ENCODE measurements around the gene CLDN9.

CLDN9 gene

GRCh38 chr16:3017794-3018506, 5.2 kb downstream of the CLDN9 start, which contains the start of gene CLDN6:
Gene CLDN6, minus strand, starts transcription at chr16:3018183. Its CDS starts 2,162 bp downstream, at chr16:3016021.
- no peak for DNase-seq (ENCODE audit: low read depth in 2 of 2)

DNA sequence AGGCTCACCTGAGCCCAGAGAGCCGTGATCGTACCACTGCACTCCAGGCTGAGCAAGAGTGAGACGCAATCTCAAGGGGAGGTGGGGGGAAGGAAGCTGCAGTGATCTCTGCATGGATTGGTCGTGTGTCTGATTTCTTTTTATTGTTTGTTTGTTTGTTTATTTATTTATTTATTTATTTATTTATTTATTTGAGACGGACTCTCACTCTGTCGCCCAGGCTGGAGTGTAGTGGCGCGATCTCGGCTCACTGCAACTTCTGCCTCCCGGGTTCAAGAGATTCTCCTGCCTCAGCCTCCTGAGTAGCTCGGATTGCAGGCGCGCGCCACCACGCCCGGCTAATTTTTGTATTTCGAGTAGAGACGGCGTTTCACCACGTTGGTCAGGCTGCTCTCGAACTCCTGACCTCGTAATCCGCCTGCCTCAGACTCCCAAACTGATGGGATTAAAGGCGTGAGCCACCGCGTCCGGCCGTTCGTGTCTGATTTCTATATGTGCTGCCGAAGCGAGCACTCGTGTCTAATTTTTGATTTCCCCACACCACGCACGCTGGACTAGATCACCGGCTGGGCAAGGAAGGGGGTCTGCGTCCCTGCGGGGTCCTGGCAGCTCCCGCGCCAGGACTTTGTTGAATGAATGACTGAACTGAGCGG, 7.0 kb downstream of the CLDN9 start:
- no peak for DNase-seq (ENCODE audit: low read depth in 2 of 2)

DNA sequence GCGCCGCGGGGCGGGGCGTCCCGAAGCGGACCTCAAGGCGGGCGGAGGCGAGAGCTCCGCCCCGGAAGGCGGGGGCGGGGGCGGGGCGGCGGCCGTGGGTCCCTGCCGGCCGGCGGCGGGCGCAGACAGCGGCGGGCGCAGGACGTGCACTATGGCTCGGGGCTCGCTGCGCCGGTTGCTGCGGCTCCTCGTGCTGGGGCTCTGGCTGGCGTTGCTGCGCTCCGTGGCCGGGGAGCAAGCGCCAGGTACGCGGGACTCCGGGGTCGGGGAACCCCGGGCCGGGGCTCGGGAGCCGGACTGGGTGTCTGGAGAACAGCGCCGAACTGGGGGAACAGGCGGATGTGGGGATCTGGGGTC, 7.5 kb downstream of the CLDN9 start, which contains the start of gene TNFRSF12A:
Gene TNFRSF12A, plus strand, starts transcription at position 122 of the 357 bp plus-strand sequence. Its CDS starts 30 bp downstream, at position 152.
- DNase-seq (ENCODE audit: low read depth in 2 of 2): peak in 1 of 2 donors; percentile 53

DNA sequence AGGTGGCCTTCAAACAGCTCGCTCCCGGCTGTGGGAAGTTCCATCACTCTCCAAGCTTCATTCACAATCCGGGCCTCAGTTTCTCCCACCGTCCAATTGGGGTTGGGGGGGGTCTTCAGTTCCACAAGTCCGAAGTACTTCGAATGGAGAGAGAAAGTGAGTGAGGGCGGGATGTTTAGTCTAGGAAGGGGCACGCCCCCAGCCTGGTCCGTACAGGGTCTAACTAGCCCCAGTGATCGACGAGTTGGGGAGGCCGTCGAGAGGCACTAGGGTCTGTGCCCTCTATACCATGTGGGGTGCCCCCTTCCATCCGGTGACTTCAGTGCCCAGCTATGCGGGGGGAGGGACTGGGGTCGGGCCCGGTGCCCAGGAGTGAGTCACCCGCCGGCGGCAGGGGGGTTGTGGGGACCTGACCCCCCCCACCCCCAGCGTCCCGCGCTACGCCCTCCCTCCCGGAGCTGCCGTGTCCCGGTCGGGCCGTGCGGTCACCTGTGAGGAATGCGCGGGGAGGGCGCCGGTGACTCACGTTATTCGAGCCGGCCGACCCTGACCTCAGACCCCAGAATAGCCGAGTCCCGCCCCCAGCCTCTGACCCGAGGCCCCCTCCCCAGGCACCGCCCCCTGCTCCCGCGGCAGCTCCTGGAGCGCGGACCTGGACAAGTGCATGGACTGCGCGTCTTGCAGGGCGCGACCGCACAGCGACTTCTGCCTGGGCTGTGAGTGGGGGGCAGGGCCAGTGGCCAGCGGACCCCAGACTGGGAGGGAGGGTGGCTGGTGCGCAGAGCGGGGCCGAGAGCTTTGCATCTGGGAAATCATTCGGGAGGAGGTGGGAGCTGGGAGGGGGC, 8.1 kb downstream of the CLDN9 start:
- DNase-seq (ENCODE audit: low read depth in 2 of 2): peak; percentile 52 to 62

DNA sequence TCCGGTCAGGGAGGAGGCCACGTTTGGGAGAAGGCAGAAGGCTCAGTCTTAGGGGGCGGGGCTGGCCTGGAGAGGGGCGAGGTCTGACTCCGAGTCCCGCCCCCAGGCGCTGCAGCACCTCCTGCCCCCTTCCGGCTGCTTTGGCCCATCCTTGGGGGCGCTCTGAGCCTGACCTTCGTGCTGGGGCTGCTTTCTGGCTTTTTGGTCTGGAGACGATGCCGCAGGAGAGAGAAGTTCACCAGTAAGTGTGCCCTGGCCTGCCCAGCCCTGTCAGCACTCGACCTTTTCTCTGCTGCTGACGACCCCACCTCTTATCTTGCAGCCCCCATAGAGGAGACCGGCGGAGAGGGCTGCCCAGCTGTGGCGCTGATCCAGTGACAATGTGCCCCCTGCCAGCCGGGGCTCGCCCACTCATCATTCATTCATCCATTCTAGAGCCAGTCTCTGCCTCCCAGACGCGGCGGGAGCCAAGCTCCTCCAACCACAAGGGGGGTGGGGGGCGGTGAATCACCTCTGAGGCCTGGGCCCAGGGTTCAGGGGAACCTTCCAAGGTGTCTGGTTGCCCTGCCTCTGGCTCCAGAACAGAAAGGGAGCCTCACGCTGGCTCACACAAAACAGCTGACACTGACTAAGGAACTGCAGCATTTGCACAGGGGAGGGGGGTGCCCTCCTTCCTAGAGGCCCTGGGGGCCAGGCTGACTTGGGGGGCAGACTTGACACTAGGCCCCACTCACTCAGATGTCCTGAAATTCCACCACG, 8.9 kb downstream of the CLDN9 start:
- DNase-seq (ENCODE audit: low read depth in 2 of 2): peak; percentile 69 to 83

GRCh38 chr16:3022208-3022683, 9.5 kb downstream of the CLDN9 start:
- DNase-seq (ENCODE audit: low read depth in 2 of 2): peak; percentile 79 to 88

DNA sequence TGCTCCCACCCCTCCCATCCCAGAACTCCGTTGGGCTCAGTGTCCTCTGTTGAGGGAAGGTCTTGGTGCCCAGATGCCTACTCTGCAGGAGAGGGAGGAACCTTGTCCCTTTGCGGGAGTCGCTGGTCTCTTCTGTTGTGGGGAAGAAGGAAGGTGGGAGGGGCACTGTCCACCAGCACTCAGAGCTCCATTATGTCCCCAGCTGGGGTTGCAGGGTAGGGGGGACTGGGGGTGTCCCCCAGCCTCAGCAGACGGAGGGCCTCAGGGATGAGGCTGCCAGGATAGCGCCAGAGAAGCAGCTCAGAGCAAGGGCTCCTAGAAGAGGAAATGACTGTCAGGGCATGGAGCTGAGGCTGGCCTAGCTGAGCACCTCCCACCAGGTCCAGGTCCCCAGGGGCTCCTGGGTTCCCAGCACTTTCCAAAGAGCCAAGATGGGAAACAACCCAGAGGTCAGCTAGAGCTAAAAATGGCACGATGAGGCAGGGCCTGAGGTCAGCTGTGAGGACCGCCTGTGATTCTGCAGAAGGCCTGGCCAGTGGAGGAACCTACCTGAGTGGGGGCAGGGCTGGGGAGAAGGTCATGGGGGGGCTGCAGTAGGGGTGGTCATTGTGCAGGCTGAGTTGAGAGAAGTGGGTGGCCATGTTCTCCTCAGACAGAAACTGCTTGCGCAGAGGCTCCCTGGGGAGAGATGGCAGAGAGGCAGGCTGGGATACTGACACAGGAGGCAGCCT, 10.1 kb downstream of the CLDN9 start:
- DNase-seq (ENCODE audit: low read depth in 2 of 2): no peak

- DNase-seq (ENCODE audit: low read depth in 2 of 2): no peak
Observed at GRCh38 chr16:3023415-3023668, 10.6 kb downstream of the CLDN9 start.

DNA sequence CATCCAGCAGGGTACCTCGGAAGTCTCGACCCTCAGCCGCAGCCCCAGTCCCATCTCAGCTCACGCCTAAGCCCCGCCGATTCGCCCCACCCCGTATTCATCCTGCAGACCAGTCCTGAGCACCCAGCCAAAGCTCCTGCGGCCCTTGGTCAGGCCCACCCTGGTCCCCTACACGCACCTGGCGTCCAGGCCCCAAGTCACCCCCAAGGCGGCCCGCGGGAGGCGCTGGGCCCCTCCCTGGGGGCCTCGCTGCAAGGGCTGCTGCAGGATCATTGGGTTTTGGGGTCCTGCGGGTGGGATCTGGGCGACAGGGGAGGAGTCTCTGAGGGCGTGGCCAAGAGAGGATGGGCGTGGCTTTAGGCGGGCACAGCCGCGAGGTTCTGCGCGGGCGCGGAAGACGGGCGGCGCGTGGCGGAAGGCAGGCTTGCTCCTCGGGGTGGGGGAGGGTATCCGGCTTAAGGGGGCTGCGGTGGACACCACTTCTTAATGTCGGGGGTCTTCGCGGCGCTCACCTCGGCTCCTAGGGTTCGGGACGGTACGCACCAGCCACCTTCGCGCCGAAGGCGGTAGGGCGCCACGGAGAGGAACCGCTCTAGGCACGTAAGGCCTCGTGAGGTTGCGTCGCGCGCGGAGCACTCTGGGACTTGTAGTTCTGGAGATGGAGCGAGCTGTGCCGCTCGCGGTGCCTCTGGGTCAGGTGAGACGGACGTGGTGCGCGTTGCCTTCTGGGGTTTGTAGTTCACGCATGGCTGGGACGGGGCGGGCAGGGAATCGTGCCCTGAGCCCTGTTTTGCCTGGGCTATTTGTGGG, 11.2 kb downstream of the CLDN9 start, which contains the start of the genes HCFC1R1 and THOC6:
Gene HCFC1R1, minus strand, starts transcription at position 274 of the 810 bp plus-strand sequence. Its CDS starts 1 bp downstream, at position 273.
Gene THOC6, plus strand, starts transcription at position 367 of the 810 bp plus-strand sequence. Its CDS starts 292 bp downstream, at position 659.
- peak; percentile 86 to 93 for DNase-seq (ENCODE audit: low read depth in 2 of 2)

GRCh38 chr16:3025032-3026002, 12.6 kb downstream of the CLDN9 start:
- no peak for DNase-seq (ENCODE audit: low read depth in 2 of 2)

DNA sequence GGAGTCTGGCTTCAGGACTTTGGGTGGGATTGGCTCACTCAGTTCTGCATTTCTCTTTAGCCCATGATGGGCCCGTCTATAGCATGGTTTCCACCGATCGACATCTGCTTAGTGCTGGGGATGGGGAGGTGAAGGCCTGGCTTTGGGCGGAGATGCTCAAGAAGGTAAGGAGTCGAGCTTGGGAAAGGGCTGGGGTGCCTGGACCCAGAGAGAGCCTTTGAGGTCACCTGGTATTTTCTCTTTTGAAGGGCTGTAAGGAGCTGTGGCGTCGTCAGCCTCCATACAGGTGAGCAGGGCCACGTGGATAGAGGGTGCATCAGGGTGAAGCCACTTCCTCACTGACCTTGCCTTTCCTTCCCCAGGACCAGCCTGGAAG, 13.3 kb downstream of the CLDN9 start:
- DNase-seq (ENCODE audit: low read depth in 2 of 2): no peak

GRCh38 chr16:3026609-3027488, 14.1 kb downstream of the CLDN9 start:
- no peak for DNase-seq (ENCODE audit: low read depth in 2 of 2)

DNA sequence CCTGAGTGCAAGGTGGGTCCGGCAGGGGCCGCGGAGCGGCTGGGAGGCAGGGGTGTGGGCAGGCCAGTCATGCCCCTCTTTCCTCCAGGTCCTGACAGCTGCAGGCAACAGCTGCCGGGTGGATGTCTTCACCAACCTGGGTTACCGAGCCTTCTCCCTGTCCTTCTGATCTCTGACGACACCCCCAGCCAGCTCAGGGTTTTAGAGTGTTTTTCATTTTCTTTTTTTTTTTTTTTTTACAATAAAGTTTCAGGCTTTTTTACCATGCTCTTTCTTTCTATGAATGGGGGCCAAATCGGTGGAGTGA, 14.7 kb downstream of the CLDN9 start:
- DNase-seq (ENCODE audit: low read depth in 2 of 2): no peak

- peak; percentile 66 to 68 for DNase-seq (ENCODE audit: low read depth in 2 of 2)
Observed at GRCh38 chr16:3027983-3028715, 15.4 kb downstream of the CLDN9 start.

- DNase-seq (ENCODE audit: low read depth in 2 of 2): no peak
Observed at GRCh38 chr16:3028716-3029319, 16.1 kb downstream of the CLDN9 start.

DNA sequence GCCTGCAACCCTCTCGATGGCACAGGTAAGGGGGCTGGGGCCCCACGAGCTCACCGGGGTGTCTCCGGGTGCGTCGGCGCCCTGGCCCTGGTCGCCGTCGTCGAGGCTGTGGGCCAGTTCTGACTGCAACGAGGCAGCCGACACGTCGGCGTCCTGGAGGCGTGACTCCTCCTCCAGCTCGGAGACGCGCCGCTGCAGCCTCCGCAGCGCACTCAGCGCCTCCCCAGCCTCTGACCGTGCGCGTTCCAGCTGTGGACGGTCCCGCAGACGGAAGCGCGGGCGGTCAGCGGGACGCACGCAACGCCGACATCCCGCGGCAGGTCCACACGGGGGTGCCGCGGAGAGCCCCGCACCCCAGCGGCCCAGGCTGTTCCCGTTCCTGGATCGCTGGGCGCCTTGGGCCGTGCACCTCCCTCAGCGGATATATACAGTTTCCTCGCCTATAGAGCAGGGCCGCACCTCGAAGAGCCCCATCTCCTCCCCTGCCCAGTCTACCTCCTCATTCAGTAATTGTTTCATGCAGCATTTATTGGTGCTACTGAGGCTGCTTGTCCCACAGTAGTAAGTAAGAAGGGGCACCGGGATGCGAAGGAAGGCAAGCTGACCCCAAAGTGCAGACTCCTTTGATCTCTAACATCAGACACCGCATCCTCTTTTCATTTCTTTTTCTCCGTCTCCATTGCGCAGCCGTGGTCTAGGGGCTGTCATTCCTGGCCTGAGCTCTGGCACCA, 16.9 kb downstream of the CLDN9 start:
- DNase-seq (ENCODE audit: low read depth in 2 of 2): no peak

Data from stimulated activated CD8-positive, alpha-beta memory T cell treated with anti-CD3 and anti-CD28 coated beads, Interleukin-15, amount 100 ng/mL, for 4 hours (primary cell).